WTC11 (cell line): ENCODE results near the gene NANP. TPM values are rescaled to one million over a fixed set of nuclear protein-coding genes. Genes with fewer than 3 reads are reported as not detected.

ENCODE experiments used
- ATAC-seq: fragments of 200-7000 bp; cut with Tn5 transposase; 2 replicates; pipeline ENCODE4 v1.10.0; 2021; ENCODE audit warnings: mild to moderate bottlenecking, moderate library complexity
- CTCF ChIA-PET: fragments of 300-600 bp; sonication (Branson Sonifier 250); formaldehyde crosslinking; loops from one replicate; lab custom pipeline; 2021; ENCODE audit warnings: antibody characterized with exemption; lab: Charles Lee
- POLR2A ChIA-PET: fragments of 350-600 bp; sonication (Branson Sonifier 250); formaldehyde crosslinking; loops from one replicate; lab custom pipeline; 2021; ENCODE audit warnings: antibody characterized with exemption; lab: Charles Lee
- DNase-seq: peaks from one replicate; pipeline ENCODE4 v3.0.0; 2021; ENCODE audit warnings: low spot score
- H3K27ac Mint-ChIP-seq: 2 replicates; pipeline ENCODE4 v1.8.0; 2021; ENCODE audit warnings: mixed read lengths
- H3K27me3 Mint-ChIP-seq: 2 replicates; pipeline ENCODE4 v1.8.0; 2021; ENCODE audit warnings: low read depth, mild to moderate bottlenecking, moderate library complexity, mixed read lengths
- H3K36me3 Mint-ChIP-seq: 2 replicates; pipeline ENCODE4 v1.8.0; 2021; ENCODE audit warnings: mixed read lengths
- H3K4me1 Mint-ChIP-seq: 2 replicates; pipeline ENCODE4 v1.8.0; 2022; ENCODE audit warnings: mixed read lengths
- H3K4me3 Mint-ChIP-seq: 2 replicates; pipeline ENCODE4 v1.8.0; 2021; ENCODE audit warnings: mild to moderate bottlenecking, moderate library complexity, mixed read lengths
- H3K9me3 Mint-ChIP-seq: 2 replicates; pipeline ENCODE4 v1.8.0; 2021; ENCODE audit warnings: mixed read lengths
- FOXP1 ChIP-seq: sonication (generic); formaldehyde crosslinking; IDR thresholded peaks from 2 replicates; pipeline ENCODE4 v1.8.0; 2022; ENCODE audit warnings: missing genetic modification reagents, mild to moderate bottlenecking, moderate library complexity, borderline replicate concordance
- FOXP4 ChIP-seq: sonication (generic); formaldehyde crosslinking; IDR thresholded peaks from 2 replicates; pipeline ENCODE4 v1.8.0; 2022; ENCODE audit warnings: mild to moderate bottlenecking, missing genetic modification reagents
- GRHL2 ChIP-seq: fragments of 250-450 bp; sonication (Bioruptor Pico); IDR thresholded peaks from 2 replicates; pipeline ENCODE4 v1.8.0; 2022; ENCODE audit warnings: mild to moderate bottlenecking, moderate library complexity; ENCODE audit not compliant: insufficient replicate concordance, severe bottlenecking
- NFE2L1 ChIP-seq: sonication (generic); formaldehyde crosslinking; IDR thresholded peaks from 2 replicates; pipeline ENCODE4 v1.8.1; 2023; ENCODE audit warnings: missing genetic modification reagents
- NR1H2 ChIP-seq: sonication (generic); formaldehyde crosslinking; IDR thresholded peaks from 2 replicates; pipeline ENCODE4 v1.9.0; 2021; ENCODE audit warnings: mild to moderate bottlenecking, moderate library complexity, missing genetic modification reagents
- NR2C2 ChIP-seq: sonication (generic); formaldehyde crosslinking; IDR thresholded peaks from 2 replicates; pipeline ENCODE4 v1.8.0; 2022; ENCODE audit warnings: mild to moderate bottlenecking, missing genetic modification reagents
- NR3C1 ChIP-seq: sonication (generic); formaldehyde crosslinking; conservative IDR thresholded peaks from 2 replicates; pipeline ENCODE4 v1.8.1; 2023; ENCODE audit warnings: low read depth, mild to moderate bottlenecking, missing genetic modification reagents
- OVOL2 ChIP-seq: fragments of 250-450 bp; sonication (Bioruptor Pico); IDR thresholded peaks from 2 replicates; pipeline ENCODE4 v1.9.0; 2021; ENCODE audit warnings: mild to moderate bottlenecking, borderline replicate concordance
- PREB ChIP-seq: sonication (generic); formaldehyde crosslinking; IDR thresholded peaks from 2 replicates; pipeline ENCODE4 v1.8.1; 2022; ENCODE audit warnings: mild to moderate bottlenecking, missing genetic modification reagents, moderate library complexity, borderline replicate concordance
- RELA ChIP-seq: sonication (generic); formaldehyde crosslinking; IDR thresholded peaks from 2 replicates; pipeline ENCODE4 v1.8.1; 2022; ENCODE audit warnings: missing genetic modification reagents, mild to moderate bottlenecking, borderline replicate concordance
- RORB ChIP-seq: fragments of 250-450 bp; sonication (Bioruptor Pico); IDR thresholded peaks from 2 replicates; pipeline ENCODE4 v1.9.0; 2021; ENCODE audit warnings: mild to moderate bottlenecking
- SOX15 ChIP-seq: fragments of 250-450 bp; sonication (Bioruptor Pico); IDR thresholded peaks from 2 replicates; pipeline ENCODE4 v1.9.0; 2021; ENCODE audit warnings: mild to moderate bottlenecking
- USF2 ChIP-seq: sonication (generic); formaldehyde crosslinking; IDR thresholded peaks from 2 replicates; pipeline ENCODE4 v1.8.1; 2023; ENCODE audit warnings: mild to moderate bottlenecking, missing genetic modification reagents, moderate library complexity
- ZBTB21 ChIP-seq: sonication (generic); formaldehyde crosslinking; IDR thresholded peaks from 2 replicates; pipeline ENCODE4 v1.8.1; 2023; ENCODE audit warnings: mild to moderate bottlenecking, missing genetic modification reagents, borderline replicate concordance
- ZNF138 ChIP-seq: sonication (generic); formaldehyde crosslinking; conservative IDR thresholded peaks from 2 replicates; pipeline ENCODE4 v1.8.1; 2022; ENCODE audit warnings: mild to moderate bottlenecking, moderate library complexity, missing genetic modification reagents
- ZNF416 ChIP-seq: fragments of 250-450 bp; sonication (Bioruptor Pico); IDR thresholded peaks from 2 replicates; pipeline ENCODE4 v1.9.0; 2021; ENCODE audit warnings: mild to moderate bottlenecking, inconsistent platforms
- ZNF423 ChIP-seq: fragments of 250-450 bp; sonication (Bioruptor Pico); IDR thresholded peaks from 2 replicates; pipeline ENCODE4 v2.1.2; 2022; ENCODE audit warnings: mild to moderate bottlenecking, moderate library complexity
- ZNF532 ChIP-seq: fragments of 250-450 bp; sonication (Bioruptor Pico); IDR thresholded peaks from 2 replicates; pipeline ENCODE4 v1.9.0; 2021; ENCODE audit warnings: mild to moderate bottlenecking, borderline replicate concordance
- total RNA-seq: library from RNA; stranded (reverse); gene quantifications from 3 replicates; pipeline ENCODE4 v1.2.3, GENCODE V29; 2021
- TF ChIP-seq, protein P1 (sequence below): sonication (generic); formaldehyde crosslinking; IDR thresholded peaks from 2 replicates; pipeline ENCODE4 v1.8.1; 2023; ENCODE audit warnings: mild to moderate bottlenecking, missing genetic modification reagents, moderate library complexity
- TF ChIP-seq, protein P2 (sequence below): sonication (generic); formaldehyde crosslinking; IDR thresholded peaks from 2 replicates; pipeline ENCODE4 v1.8.1; 2023; ENCODE audit warnings: mild to moderate bottlenecking, missing genetic modification reagents

NANP gene
- total RNA-seq, 1 experiment from 2014 or later: 4.8 TPM

- TF ChIP-seq PREB (CRISPR knock-in tag): no peak
- no peak for TF ChIP-seq RELA (CRISPR knock-in tag)
- TF ChIP-seq ZNF423 (CRISPR knock-in tag): no peak
- TF ChIP-seq, protein P1, sequence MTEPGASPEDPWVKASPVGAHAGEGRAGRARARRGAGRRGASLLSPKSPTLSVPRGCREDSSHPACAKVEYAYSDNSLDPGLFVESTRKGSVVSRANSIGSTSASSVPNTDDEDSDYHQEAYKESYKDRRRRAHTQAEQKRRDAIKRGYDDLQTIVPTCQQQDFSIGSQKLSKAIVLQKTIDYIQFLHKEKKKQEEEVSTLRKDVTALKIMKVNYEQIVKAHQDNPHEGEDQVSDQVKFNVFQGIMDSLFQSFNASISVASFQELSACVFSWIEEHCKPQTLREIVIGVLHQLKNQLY: no peak
- TF ChIP-seq GRHL2 (CRISPR knock-in tag): no peak
- no peak for TF ChIP-seq OVOL2
These were observed 22.2 kb downstream of the NANP start (continued) for GRCh38 chr20:25601659-25602058.

GRCh38 chr20:25600632-25601031 is 23.2 kb downstream of the NANP start:
- Mint-ChIP-seq H3K4me1 (no peaks in the 10 kb centered on the region), H3K4me3 (no peak overlapping the region), H3K9me3 (no peaks in the 10 kb centered on the region; the same call in 1 of the 2 replicates), H3K27me3 (peaks cover 3% of the 10 kb centered on the region; the same call in 1 of the 2 replicates), H3K27ac (no peak overlapping the region), H3K36me3 (no peaks in the 10 kb centered on the region)
- TF ChIP-seq ZNF138 (CRISPR knock-in tag): no peak
- no peak for TF ChIP-seq NR3C1 (CRISPR knock-in tag)
- TF ChIP-seq SOX15 (CRISPR knock-in tag): no peak
- no peak for TF ChIP-seq ZNF532 (CRISPR knock-in tag)
- TF ChIP-seq NR1H2 (CRISPR knock-in tag): no peak
- TF ChIP-seq ZNF416 (CRISPR knock-in tag): no peak
- TF ChIP-seq FOXP4 (CRISPR knock-in tag): no peak
- no peak for TF ChIP-seq FOXP1 (CRISPR knock-in tag)
- TF ChIP-seq RORB (CRISPR knock-in tag): no peak
- TF ChIP-seq NFE2L1 (CRISPR knock-in tag): no peak
- TF ChIP-seq, protein P2, sequence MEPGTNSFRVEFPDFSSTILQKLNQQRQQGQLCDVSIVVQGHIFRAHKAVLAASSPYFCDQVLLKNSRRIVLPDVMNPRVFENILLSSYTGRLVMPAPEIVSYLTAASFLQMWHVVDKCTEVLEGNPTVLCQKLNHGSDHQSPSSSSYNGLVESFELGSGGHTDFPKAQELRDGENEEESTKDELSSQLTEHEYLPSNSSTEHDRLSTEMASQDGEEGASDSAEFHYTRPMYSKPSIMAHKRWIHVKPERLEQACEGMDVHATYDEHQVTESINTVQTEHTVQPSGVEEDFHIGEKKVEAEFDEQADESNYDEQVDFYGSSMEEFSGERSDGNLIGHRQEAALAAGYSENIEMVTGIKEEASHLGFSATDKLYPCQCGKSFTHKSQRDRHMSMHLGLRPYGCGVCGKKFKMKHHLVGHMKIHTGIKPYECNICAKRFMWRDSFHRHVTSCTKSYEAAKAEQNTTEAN (CRISPR knock-in tag): no peak
- TF ChIP-seq NR2C2 (CRISPR knock-in tag): no peak
- TF ChIP-seq ZBTB21 (CRISPR knock-in tag): no peak
- no peak for TF ChIP-seq USF2 (CRISPR knock-in tag)
- ChIA-PET POLR2A (no interaction called here), CTCF (no interaction called here)
- DNase-seq (no peak), ATAC-seq (no peak)
